ENCODE data around the gene IGFL3.

DNA sequence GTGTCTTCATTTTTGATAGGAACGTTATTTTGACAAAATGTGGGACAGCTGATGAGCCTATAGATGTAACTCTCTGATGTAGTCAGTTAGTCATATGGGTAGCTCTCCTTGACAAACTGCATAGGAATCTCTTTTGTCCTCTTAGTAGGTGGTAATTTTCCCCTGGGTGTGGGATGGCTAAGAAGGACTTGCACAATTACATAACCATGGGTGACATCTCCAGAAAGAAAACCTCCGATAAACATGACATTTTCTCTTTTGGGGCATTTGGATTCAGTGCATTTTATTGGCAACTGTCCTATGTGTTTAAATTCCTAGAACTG, 41.8 kb downstream of the IGFL3 start:
- TF ChIP-seq POLR2AphosphoS5 (IDR thresholded peaks at IDR 0.05) (no peak), RAD21 (conservative IDR thresholded peaks at IDR 0.05) (no peak), EZH2 (IDR thresholded peaks at IDR 0.05; ENCODE audit: borderline replicate concordance, insufficient read depth, low read length, poor library complexity, severe bottlenecking) (no peak), MXI1 (conservative IDR thresholded peaks at IDR 0.05; ENCODE audit: poor library complexity, severe bottlenecking) (no peak)
- TF ChIP-seq, protein P1, sequence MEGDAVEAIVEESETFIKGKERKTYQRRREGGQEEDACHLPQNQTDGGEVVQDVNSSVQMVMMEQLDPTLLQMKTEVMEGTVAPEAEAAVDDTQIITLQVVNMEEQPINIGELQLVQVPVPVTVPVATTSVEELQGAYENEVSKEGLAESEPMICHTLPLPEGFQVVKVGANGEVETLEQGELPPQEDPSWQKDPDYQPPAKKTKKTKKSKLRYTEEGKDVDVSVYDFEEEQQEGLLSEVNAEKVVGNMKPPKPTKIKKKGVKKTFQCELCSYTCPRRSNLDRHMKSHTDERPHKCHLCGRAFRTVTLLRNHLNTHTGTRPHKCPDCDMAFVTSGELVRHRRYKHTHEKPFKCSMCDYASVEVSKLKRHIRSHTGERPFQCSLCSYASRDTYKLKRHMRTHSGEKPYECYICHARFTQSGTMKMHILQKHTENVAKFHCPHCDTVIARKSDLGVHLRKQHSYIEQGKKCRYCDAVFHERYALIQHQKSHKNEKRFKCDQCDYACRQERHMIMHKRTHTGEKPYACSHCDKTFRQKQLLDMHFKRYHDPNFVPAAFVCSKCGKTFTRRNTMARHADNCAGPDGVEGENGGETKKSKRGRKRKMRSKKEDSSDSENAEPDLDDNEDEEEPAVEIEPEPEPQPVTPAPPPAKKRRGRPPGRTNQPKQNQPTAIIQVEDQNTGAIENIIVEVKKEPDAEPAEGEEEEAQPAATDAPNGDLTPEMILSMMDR (IDR thresholded peaks at IDR 0.05; ENCODE audit: poor library complexity, severe bottlenecking) = no peak
